NCI-H2081 treated with DMSO at 0.1 percent for 48 hours (cell line): Measurements from ENCODE around the gene TMEM61.

Experiments
- DNase-seq: peaks from one replicate; lab custom pipeline; 2025; lab: John Stamatoyannopoulos, UW

The TMEM61 gene

GRCh38 chr1:55039342-55040082 is 59.1 kb downstream of the TMEM61 start, which contains the start of gene PCSK9:
TSS of gene PCSK9 (plus strand) at chr1:55039548. CDS start at chr1:55039838, 290 bp downstream.
- DNase-seq, result no peak

GRCh38 chr1:55040083-55040932 is 59.9 kb downstream of the TMEM61 start:
- no peak for DNase-seq

- no peak for DNase-seq
These were observed 60.6 kb downstream of the TMEM61 start for GRCh38 chr1:55040933-55041494.

GRCh38 chr1:55041613-55042012 is 61.2 kb downstream of the TMEM61 start:
- no peak for DNase-seq
